Measurements from ENCODE around the gene SLC6A19.

Gene SLC6A19

DNA sequence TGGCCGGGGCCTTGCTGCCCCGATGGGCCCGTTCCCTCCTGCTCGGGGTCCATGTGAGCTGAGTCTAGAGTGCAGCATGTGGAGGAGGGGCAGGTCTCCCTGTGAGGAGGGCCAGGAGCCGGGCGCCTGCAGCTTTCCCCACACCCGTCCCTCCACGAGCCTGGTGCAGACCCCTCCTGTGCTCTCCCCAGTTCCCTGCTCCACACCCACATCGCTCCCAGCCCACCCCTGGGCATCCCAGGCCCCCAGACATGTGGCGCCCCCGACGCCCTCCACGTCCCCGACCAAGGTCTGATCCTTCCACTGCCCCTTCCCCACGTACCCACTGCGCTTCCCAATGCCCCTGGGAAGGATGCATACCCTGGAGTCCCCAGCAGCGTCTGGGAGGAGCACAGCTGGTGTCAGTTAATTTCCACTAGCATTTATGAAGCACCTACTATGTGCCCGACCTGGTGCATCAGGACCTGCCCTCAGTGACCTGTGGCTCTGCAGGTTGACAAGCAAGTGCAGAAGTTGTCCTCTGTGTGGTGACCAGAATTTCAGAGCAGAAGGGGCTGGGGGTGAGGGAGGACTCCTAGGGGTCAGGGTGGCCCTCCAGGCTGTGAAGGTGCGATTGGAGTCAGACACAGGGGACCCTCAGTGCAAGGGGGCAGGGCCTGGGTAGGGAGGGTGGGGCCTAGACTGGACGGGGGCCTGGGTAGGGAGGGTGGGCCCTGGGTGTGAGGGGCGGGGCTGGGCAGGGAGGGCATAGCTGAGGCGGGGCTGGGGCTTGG is 13.0 kb downstream of the SLC6A19 start:
- TF ChIP-seq EGR2 (tag by site-specific recombination; IDR thresholded peaks at IDR 0.05; ENCODE audit: low read depth), result no peak
- no peak for TF ChIP-seq ZXDB (tag by site-specific recombination; IDR thresholded peaks at IDR 0.05)
- no peak for TF ChIP-seq KLF9 (tag by site-specific recombination; IDR thresholded peaks at IDR 0.05; ENCODE audit: low read depth)
- CTCF ChIA-PET, result no interaction called here
- Histone ChIP-seq H3K27ac (ENCODE audit: extremely low read depth, low read depth, low read length) (no peak overlapping the region), H3K4me3 (ENCODE audit: low read depth, low read length) (no peak overlapping the region), H3K36me3 (ENCODE audit: control insufficient read depth in 2 of 2, insufficient read depth in 1 of 2, low read length in 2 of 2) (no peaks in the 10 kb centered on the region), H3K9me3 (ENCODE audit: control insufficient read depth, insufficient read depth, low read depth, low read length) (no peaks in the 10 kb centered on the region), H3K4me1 (ENCODE audit: control insufficient read depth, insufficient read depth, low read length) (no peaks in the 10 kb centered on the region)
- POLR2A ChIA-PET, result no interaction called here

DNA sequence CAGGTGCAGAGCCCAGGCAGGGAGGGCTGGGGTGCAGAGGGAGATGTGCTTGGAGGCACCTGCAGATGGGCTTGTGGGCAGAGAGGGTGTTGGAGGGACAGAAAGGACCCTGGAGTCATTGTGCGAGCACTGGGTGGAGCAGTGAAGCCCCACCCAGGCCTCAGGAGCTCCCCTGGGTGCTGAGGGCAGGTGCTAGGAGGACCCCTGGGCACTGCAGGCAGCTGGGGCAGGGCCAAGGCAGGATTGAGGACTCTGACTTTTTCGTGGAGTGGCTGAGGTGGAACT is 13.5 kb downstream of the SLC6A19 start:
- CTCF ChIA-PET, result no interaction called here
- POLR2A ChIA-PET, result interaction anchor here (0.5 kb wide), 1 partner anchor 112 kb away, joined by 3 read pairs; no protein-coding TSS in a partner anchor
- TF ChIP-seq PRDM1 (tag by site-specific recombination; IDR thresholded peaks at IDR 0.05) (no peak), KLF1 (tag by site-specific recombination; IDR thresholded peaks at IDR 0.05) (peak; percentile 58), YY1 (tag by site-specific recombination; IDR thresholded peaks at IDR 0.05) (no peak)

DNA sequence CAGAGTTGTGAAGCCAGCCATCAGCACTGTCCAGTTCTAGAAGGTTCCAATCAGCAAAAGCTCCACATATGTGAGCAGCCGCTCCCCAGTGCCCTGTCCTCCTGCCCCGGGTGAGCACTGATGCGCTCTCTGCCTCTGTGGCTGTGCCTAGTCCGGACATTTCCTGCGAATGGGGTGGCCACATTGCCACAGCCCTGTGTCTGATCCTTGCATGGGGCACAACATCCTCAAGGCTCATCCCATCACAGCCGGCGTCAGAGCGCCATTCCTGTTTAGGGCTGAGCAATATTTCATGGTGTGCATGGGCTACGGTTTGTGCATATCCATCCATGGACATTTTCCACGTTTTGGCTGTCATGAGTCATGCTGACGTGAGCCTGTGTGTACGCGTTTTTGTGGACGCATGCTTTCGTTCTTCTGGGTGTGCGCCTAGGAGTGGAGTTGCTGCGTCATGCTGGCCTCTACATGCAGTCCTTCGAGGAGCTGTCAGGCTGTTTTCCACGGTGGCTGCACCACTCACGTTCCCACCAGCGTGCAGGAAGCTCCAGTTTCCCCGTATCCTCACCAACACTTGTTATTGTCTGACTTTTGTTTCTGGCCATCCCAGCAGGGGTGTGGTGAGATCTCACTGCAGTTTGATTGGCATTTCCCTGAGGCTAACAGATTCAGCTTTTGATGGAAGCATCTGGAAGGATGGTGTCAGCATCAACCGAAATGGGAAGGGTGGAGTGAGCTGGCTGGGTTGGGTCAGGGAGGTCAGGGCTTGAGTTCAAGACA is 14.1 kb downstream of the SLC6A19 start:
- H3K36me3 ChIP-seq (ENCODE audit: control insufficient read depth in 2 of 2, insufficient read depth in 1 of 2, low read length in 2 of 2), result no peaks in the 10 kb centered on the region
- no peak overlapping the region for H3K27ac ChIP-seq (ENCODE audit: extremely low read depth, low read depth, low read length)
- H3K4me3 ChIP-seq (ENCODE audit: low read depth, low read length), result no peak overlapping the region
- ChIA-PET POLR2A (interaction anchor here (0.5 kb wide), 1 partner anchor 112 kb away, joined by 3 read pairs; no protein-coding TSS in a partner anchor), CTCF (no interaction called here)
- no peaks in the 10 kb centered on the region for H3K4me1 ChIP-seq (ENCODE audit: control insufficient read depth, insufficient read depth, low read length)
- TF ChIP-seq ZNF175 (tag by site-specific recombination; IDR thresholded peaks at IDR 0.05) (no peak), ZNF530 (tag by site-specific recombination; IDR thresholded peaks at IDR 0.05; ENCODE audit: low read depth) (no peak), TRIM28 (IDR thresholded peaks at IDR 0.05; ENCODE audit: borderline replicate concordance, low read length) (peak; percentile 41; the same call in 1 of the 2 replicates), ZNF184 (tag by site-specific recombination; IDR thresholded peaks at IDR 0.05) (peak; percentile 99), ZNF221 (tag by site-specific recombination; IDR thresholded peaks at IDR 0.05; ENCODE audit: borderline replicate concordance) (no peak)
- TF ChIP-seq, protein P1, sequence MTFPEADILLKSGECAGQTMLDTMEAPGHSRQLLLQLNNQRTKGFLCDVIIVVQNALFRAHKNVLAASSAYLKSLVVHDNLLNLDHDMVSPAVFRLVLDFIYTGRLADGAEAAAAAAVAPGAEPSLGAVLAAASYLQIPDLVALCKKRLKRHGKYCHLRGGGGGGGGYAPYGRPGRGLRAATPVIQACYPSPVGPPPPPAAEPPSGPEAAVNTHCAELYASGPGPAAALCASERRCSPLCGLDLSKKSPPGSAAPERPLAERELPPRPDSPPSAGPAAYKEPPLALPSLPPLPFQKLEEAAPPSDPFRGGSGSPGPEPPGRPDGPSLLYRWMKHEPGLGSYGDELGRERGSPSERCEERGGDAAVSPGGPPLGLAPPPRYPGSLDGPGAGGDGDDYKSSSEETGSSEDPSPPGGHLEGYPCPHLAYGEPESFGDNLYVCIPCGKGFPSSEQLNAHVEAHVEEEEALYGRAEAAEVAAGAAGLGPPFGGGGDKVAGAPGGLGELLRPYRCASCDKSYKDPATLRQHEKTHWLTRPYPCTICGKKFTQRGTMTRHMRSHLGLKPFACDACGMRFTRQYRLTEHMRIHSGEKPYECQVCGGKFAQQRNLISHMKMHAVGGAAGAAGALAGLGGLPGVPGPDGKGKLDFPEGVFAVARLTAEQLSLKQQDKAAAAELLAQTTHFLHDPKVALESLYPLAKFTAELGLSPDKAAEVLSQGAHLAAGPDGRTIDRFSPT (tag by site-specific recombination; IDR thresholded peaks at IDR 0.05), result no peak
- TF ChIP-seq, protein P2, sequence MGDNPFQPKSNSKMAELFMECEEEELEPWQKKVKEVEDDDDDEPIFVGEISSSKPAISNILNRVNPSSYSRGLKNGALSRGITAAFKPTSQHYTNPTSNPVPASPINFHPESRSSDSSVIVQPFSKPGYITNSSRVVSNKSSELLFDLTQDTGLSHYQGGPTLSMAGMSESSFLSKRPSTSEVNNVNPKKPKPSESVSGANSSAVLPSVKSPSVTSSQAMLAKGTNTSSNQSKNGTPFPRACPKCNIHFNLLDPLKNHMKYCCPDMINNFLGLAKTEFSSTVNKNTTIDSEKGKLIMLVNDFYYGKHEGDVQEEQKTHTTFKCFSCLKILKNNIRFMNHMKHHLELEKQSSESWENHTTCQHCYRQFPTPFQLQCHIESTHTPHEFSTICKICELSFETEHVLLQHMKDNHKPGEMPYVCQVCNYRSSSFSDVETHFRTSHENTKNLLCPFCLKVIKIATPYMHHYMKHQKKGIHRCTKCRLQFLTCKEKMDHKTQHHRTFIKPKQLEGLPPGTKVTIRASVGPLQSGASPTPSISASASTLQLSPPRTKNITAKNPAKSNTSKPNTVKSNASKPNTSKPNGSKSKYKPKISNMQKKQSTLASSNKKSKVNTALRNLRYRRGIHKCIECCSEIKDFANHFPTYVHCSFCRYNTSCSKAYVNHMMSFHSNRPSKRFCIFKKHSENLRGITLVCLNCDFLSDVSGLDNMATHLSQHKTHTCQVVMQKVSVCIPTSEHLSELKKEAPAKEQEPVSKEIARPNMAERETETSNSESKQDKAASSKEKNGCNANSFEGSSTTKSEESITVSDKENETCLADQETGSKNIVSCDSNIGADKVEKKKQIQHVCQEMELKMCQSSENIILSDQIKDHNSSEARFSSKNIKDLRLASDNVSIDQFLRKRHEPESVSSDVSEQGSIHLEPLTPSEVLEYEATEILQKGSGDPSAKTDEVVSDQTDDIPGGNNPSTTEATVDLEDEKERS (tag by site-specific recombination; IDR thresholded peaks at IDR 0.05), result 0 out of 2 replicates have a peak, but pooled peaks have one; percentile 24
- TF ChIP-seq, protein P3, sequence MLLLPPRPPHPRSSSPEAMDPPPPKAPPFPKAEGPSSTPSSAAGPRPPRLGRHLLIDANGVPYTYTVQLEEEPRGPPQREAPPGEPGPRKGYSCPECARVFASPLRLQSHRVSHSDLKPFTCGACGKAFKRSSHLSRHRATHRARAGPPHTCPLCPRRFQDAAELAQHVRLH (tag by site-specific recombination; IDR thresholded peaks at IDR 0.05), result no peak
- no peaks in the 10 kb centered on the region for H3K9me3 ChIP-seq (ENCODE audit: control insufficient read depth, insufficient read depth, low read depth, low read length)

More for the DNA sequence above, 13.5 kb downstream of the SLC6A19 start:
- Histone ChIP-seq H3K4me1 (ENCODE audit: control insufficient read depth, insufficient read depth, low read length) (no peaks in the 10 kb centered on the region), H3K36me3 (ENCODE audit: control insufficient read depth in 2 of 2, insufficient read depth in 1 of 2, low read length in 2 of 2) (no peaks in the 10 kb centered on the region), H3K4me3 (ENCODE audit: low read depth, low read length) (no peak overlapping the region), H3K9me3 (ENCODE audit: control insufficient read depth, insufficient read depth, low read depth, low read length) (no peaks in the 10 kb centered on the region), H3K27ac (ENCODE audit: extremely low read depth, low read depth, low read length) (no peak overlapping the region)
